Loucy (cell line): Measurements from ENCODE around the gene PRIMA1.

Source experiments
- H2AFZ ChIP-seq: fragments of 200-600 bp; sonication (generic); 2 replicates; pipeline ENCODE4 v1.6.0; 2016; ENCODE audit warnings: antibody characterized with exemption, mild to moderate bottlenecking, low read length, moderate library complexity
- H3F3A ChIP-seq: fragments of 200-600 bp; 2 replicates; pipeline ENCODE4 v1.6.0; 2016; ENCODE audit warnings: antibody characterized with exemption, low read depth, mild to moderate bottlenecking
- H3K27me3 ChIP-seq: fragments of 200-600 bp; sonication (generic); 2 replicates; pipeline ENCODE4 v1.6.1; 2014; ENCODE audit warnings: low read length, mild to moderate bottlenecking; ENCODE audit not compliant: insufficient read depth, poor library complexity, severe bottlenecking
- H3K36me3 ChIP-seq: fragments of 200-600 bp; sonication (generic); 2 replicates; pipeline ENCODE4 v1.6.1; 2016; ENCODE audit warnings: low read length; ENCODE audit not compliant: insufficient read depth
- H3K4me1 ChIP-seq: fragments of 200-600 bp; sonication (generic); 2 replicates; pipeline ENCODE4 v1.5.1; 2014; ENCODE audit warnings: low read length, mild to moderate bottlenecking; ENCODE audit not compliant: insufficient read depth, poor library complexity, severe bottlenecking
- H3K4me2 ChIP-seq: fragments of 200-600 bp; sonication (generic); 2 replicates; pipeline ENCODE4 v1.6.0; 2014; ENCODE audit warnings: antibody characterized with exemption, low read length, low read depth, mild to moderate bottlenecking; ENCODE audit not compliant: poor library complexity, severe bottlenecking
- H3K4me3 ChIP-seq: fragments of 200-600 bp; sonication (generic); 2 replicates; pipeline ENCODE4 v1.5.1; 2014; ENCODE audit warnings: low read length, mild to moderate bottlenecking, mixed read lengths; ENCODE audit not compliant: poor library complexity, severe bottlenecking
- H3K79me2 ChIP-seq: fragments of 200-600 bp; sonication (generic); 2 replicates; pipeline ENCODE4 v1.6.1; 2014; ENCODE audit warnings: low read length; ENCODE audit not compliant: insufficient read depth
- H3K9ac ChIP-seq: fragments of 200-600 bp; sonication (generic); 2 replicates; pipeline ENCODE4 v1.6.0; 2014; ENCODE audit warnings: mild to moderate bottlenecking, low read depth, low read length, moderate library complexity; ENCODE audit not compliant: poor library complexity, severe bottlenecking
- H3K9me2 ChIP-seq: fragments of 200-600 bp; sonication (generic); replicated peaks from 2 replicates; pipeline ENCODE4 v1.6.1; 2016; ENCODE audit warnings: low read depth, low read length, mixed read lengths
- H3K9me3 ChIP-seq: fragments of 200-600 bp; sonication (generic); 2 replicates; pipeline ENCODE4 v1.6.1; 2014; ENCODE audit warnings: mild to moderate bottlenecking, antibody characterized with exemption, low read length, low read depth; ENCODE audit not compliant: insufficient read depth
- H4K20me1 ChIP-seq: fragments of 200-600 bp; sonication (generic); 2 replicates; pipeline ENCODE4 v1.6.0; 2014; ENCODE audit warnings: antibody characterized with exemption, low read length, mild to moderate bottlenecking; ENCODE audit not compliant: insufficient read depth, poor library complexity, severe bottlenecking
- CTCF ChIP-seq: fragments of 200-600 bp; sonication (generic); conservative IDR thresholded peaks from 2 replicates; pipeline ENCODE4 v1.5.1; 2014; ENCODE audit warnings: mild to moderate bottlenecking, antibody characterized with exemption, low read length
- EZH2phosphoT487 ChIP-seq: fragments of 200-600 bp; IDR thresholded peaks from 2 replicates; pipeline ENCODE4 v1.6.1; 2018; ENCODE audit warnings: antibody characterized with exemption, mild to moderate bottlenecking, moderate library complexity, borderline replicate concordance

The PRIMA1 gene

GRCh38 chr14:93691042-93691780, 97.1 kb downstream of the PRIMA1 start:
- Histone ChIP-seq H3K9me3 (no peaks in the 10 kb centered on the region), H3K27me3 (no peaks in the 10 kb centered on the region), H4K20me1 (no peaks in the 10 kb centered on the region), H3K9me2 (no peaks in the 10 kb centered on the region), H3K79me2 (no peaks in the 10 kb centered on the region), H3K9ac (no peak overlapping the region), H3F3A (no peaks in the 10 kb centered on the region), H3K4me1 (no peaks in the 10 kb centered on the region), H3K4me2 (no peak overlapping the region), H2AFZ (no peak overlapping the region), H3K4me3 (no peak overlapping the region), H3K36me3 (peaks cover 26% of the 10 kb centered on the region; the same call in 1 of the 2 replicates)
- TF ChIP-seq EZH2phosphoT487 (no peak), CTCF (peak; percentile 15; the same call in 1 of the 2 replicates)

GRCh38 chr14:93690146-93690545, 98.1 kb downstream of the PRIMA1 start:
- Histone ChIP-seq H2AFZ (no peak overlapping the region), H3K4me2 (no peak overlapping the region), H3K9me3 (no peaks in the 10 kb centered on the region), H3K4me3 (no peak overlapping the region), H3K4me1 (no peaks in the 10 kb centered on the region), H3K27me3 (no peaks in the 10 kb centered on the region), H4K20me1 (no peaks in the 10 kb centered on the region), H3F3A (no peaks in the 10 kb centered on the region), H3K9me2 (no peaks in the 10 kb centered on the region), H3K36me3 (peaks cover 26% of the 10 kb centered on the region; the same call in 1 of the 2 replicates), H3K79me2 (no peaks in the 10 kb centered on the region), H3K9ac (no peak overlapping the region)
- no peak for TF ChIP-seq CTCF

GRCh38 chr14:93688820-93689219, 99.5 kb downstream of the PRIMA1 start:
- Histone ChIP-seq H3K4me1 (no peaks in the 10 kb centered on the region), H3K27me3 (no peaks in the 10 kb centered on the region), H3F3A (no peaks in the 10 kb centered on the region), H3K9me2 (no peaks in the 10 kb centered on the region), H3K9me3 (no peaks in the 10 kb centered on the region), H3K79me2 (no peaks in the 10 kb centered on the region), H3K4me2 (no peak overlapping the region), H3K9ac (no peak overlapping the region), H3K36me3 (peaks cover 23% of the 10 kb centered on the region; the same call in 1 of the 2 replicates), H3K4me3 (no peak overlapping the region), H2AFZ (no peak overlapping the region), H4K20me1 (no peaks in the 10 kb centered on the region)
- TF ChIP-seq CTCF, result no peak
- no peak for TF ChIP-seq EZH2phosphoT487
